Retinal pigment epithelial cell (primary cell): ENCODE data around the gene MYO3A.
"Not testable (repeated sequence)": the region's sequence is repeated elsewhere in the genome, so short reads cannot be mapped to it uniquely, and the experiment has no call there.

Experiments
- DNase-seq: peaks from one replicate; pipeline ENCODE4 v3.0.0-alpha.2; 2010; ENCODE audit warnings: low read depth
- H3K4me3 ChIP-seq: 2 replicates; pipeline ENCODE4 v1.5.1; 2011; ENCODE audit warnings: mild to moderate bottlenecking, low read length, control low read depth, moderate library complexity
- CTCF ChIP-seq: conservative IDR thresholded peaks from 2 replicates; pipeline ENCODE4 v1.5.1; 2011; ENCODE audit warnings: low read depth, low read length, control low read depth, inconsistent platforms

MYO3A gene

GRCh38 chr10:25978771-25979170 is 44.7 kb downstream of the MYO3A start:
- H3K4me3 ChIP-seq: no peak overlapping the region
- no peak for TF ChIP-seq CTCF
- no peak for DNase-seq

- no peak for DNase-seq
- H3K4me3 ChIP-seq: no peak overlapping the region
- no peak for TF ChIP-seq CTCF
These were observed 48.1 kb downstream of the MYO3A start for GRCh38 chr10:25982107-25982506.

GRCh38 chr10:25988583-25988982 is 54.6 kb downstream of the MYO3A start:
- no peak for DNase-seq
- H3K4me3 ChIP-seq: no peak overlapping the region
- TF ChIP-seq CTCF: no peak

DNA sequence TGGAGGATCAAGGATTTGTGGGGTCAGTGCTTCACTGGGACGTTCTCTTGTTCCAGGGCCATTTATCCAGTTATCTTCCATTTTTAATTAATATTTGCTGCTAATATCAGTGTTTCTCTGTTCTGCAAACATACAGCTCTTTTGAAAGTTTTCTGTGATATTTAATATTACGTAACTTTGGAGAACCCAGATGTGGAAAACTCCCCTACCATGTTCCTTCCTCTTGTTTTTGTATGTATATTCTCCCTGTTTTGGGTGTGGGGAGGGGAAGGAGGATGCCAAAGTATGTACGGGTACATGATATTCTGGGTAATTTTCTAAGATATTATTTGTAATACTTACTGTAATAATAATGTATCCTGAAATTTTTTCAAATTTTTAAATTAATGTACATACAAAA is 55.9 kb downstream of the MYO3A start:
- DNase-seq: no peak
- TF ChIP-seq CTCF: no peak
- H3K4me3 ChIP-seq: no peak overlapping the region

DNA sequence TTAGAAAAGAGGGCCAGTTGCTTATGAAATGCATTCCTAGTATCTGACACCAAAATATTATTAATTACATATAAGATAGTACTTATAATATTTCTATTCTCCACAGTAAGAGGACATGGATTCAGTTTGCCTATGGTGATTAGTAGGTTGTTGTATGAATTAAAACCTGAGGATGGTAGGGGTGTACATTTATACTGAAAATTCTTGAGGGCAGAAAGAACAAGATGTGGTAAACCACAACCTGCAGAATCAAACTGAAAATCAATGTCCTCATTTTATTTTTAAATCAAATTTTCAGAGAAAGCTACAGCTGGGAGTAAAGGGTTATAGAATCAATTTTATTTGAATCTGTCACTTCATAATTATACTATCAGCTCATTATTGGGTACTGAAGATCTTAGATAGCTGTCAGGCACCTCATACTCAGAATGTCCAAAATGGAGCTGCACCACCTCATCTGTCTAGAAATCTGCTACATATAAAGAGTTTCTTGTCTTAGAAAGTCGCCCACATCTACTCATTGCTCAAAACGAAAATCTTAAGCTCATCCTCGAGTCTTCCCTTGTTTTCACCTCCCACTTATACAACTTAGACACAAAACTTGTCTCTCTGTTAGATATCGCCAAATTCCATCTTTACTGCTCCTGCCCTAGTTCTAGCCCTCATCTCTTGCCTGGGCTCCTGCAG is 65.4 kb downstream of the MYO3A start:
- no peak for TF ChIP-seq CTCF
- H3K4me3 ChIP-seq: no peak overlapping the region
- no peak for DNase-seq

DNA sequence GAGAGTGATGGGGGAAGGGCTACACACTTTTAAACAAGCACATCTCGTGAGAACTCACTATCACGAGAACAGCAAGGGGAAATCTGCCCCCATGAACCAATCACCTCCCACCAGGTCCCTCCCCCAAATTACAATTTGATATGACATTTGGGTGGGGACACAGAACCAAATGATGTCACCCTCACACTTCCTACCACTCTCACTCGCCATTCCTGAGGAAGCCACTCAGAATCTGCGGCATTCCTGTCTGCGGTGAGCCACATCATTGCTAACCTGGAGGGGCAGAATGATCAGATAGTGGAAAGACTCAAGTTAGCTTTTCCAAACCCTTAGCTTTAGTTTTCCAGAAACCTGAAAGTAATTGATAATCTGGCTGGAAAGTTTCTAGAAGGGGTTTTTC is 66.9 kb downstream of the MYO3A start:
- H3K4me3 ChIP-seq: no peak overlapping the region
- TF ChIP-seq CTCF: no peak
- DNase-seq: no peak

DNA sequence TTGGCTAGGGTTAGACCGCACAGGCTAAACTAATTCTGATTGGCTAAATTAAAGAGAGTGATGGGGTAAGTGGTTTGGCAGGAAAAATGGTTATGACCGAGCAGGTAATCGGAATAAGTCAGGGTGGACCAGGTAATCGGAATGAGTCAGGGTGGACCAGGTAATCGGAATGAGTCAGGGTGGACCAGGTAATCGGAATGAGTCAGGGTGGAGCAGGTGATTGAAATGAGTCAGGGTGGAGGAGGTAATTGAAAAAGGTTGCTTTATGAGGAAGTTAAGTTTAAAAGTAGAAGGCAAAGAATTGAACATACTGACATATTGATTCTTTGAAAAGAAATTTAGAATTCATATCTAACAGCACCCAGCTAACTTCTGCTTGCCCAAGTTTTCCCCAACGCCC is 68.4 kb downstream of the MYO3A start:
- not testable (repeated sequence) for DNase-seq, H3K4me3 ChIP-seq
